WERI-Rb-1 (cell line): Measurements from ENCODE around the gene STAT6.
"Not testable (repeated sequence)": the region's sequence is repeated elsewhere in the genome, so short reads cannot be mapped to it uniquely, and the experiment has no call there.

Experiments used
- DNase-seq: peaks from one replicate; pipeline ENCODE4 v3.0.0-alpha.2; 2020
- H3K27ac ChIP-seq: fragments of 250-450 bp; sonication (Bioruptor Pico); 2 replicates; pipeline ENCODE4 v1.5.1; 2020; ENCODE audit warnings: mild to moderate bottlenecking, moderate library complexity
- H3K27me3 ChIP-seq: fragments of 250-450 bp; sonication (Bioruptor Pico); 2 replicates; pipeline ENCODE4 v1.5.1; 2021; ENCODE audit warnings: mild to moderate bottlenecking, low read depth, moderate library complexity; ENCODE audit not compliant: insufficient read depth, severe bottlenecking
- H3K36me3 ChIP-seq: fragments of 250-450 bp; sonication (Bioruptor Pico); 2 replicates; pipeline ENCODE4 v1.5.1; 2020; ENCODE audit warnings: mild to moderate bottlenecking, moderate library complexity
- H3K4me3 ChIP-seq: 2 replicates; pipeline ENCODE4 v1.5.1; 2011; ENCODE audit warnings: low read depth, mild to moderate bottlenecking, control low read depth, low read length
- H3K9me3 ChIP-seq: fragments of 250-450 bp; sonication (Bioruptor Pico); 2 replicates; pipeline ENCODE4 v1.5.1; 2021; ENCODE audit warnings: mild to moderate bottlenecking, moderate library complexity; ENCODE audit not compliant: severe bottlenecking
- CTCF ChIP-seq: IDR thresholded peaks from 2 replicates; pipeline ENCODE4 v1.5.1; 2011; ENCODE audit warnings: low read depth, mild to moderate bottlenecking, control low read depth, inconsistent platforms, low read length

STAT6 gene

GRCh38 chr12:57057067-57057751, 54.0 kb downstream of the STAT6 start:
- peaks cover 51% of the 10 kb centered on the region for H3K36me3 ChIP-seq

GRCh38 chr12:57055824-57056223, 55.3 kb downstream of the STAT6 start:
- Histone ChIP-seq H3K4me3 (no peak overlapping the region), H3K36me3 (peaks cover 42% of the 10 kb centered on the region), H3K27me3 (no peaks in the 10 kb centered on the region), H3K9me3 (no peaks in the 10 kb centered on the region), H3K27ac (no peak overlapping the region)
- no peak for DNase-seq
- no peak for TF ChIP-seq CTCF

More at GRCh38 chr12:57057067-57057751, 54.0 kb downstream of the STAT6 start:
- no peaks in the 10 kb centered on the region for H3K27me3 ChIP-seq
- H3K27ac ChIP-seq: no peak overlapping the region
- no peak overlapping the region for H3K4me3 ChIP-seq
- no peak for TF ChIP-seq CTCF
- no peaks in the 10 kb centered on the region for H3K9me3 ChIP-seq
- DNase-seq: no peak

GRCh38 chr12:57053901-57054300, 57.3 kb downstream of the STAT6 start:
- not testable (repeated sequence) for H3K4me3 ChIP-seq, DNase-seq, H3K27me3 ChIP-seq, H3K27ac ChIP-seq, H3K9me3 ChIP-seq
- peaks cover 24% of the 10 kb centered on the region for H3K36me3 ChIP-seq

GRCh38 chr12:57053146-57053545, 58.0 kb downstream of the STAT6 start:
- peaks cover 16% of the 10 kb centered on the region for H3K36me3 ChIP-seq
- H3K27ac ChIP-seq, H3K9me3 ChIP-seq, DNase-seq, H3K27me3 ChIP-seq, H3K4me3 ChIP-seq: not testable (repeated sequence)

DNA sequence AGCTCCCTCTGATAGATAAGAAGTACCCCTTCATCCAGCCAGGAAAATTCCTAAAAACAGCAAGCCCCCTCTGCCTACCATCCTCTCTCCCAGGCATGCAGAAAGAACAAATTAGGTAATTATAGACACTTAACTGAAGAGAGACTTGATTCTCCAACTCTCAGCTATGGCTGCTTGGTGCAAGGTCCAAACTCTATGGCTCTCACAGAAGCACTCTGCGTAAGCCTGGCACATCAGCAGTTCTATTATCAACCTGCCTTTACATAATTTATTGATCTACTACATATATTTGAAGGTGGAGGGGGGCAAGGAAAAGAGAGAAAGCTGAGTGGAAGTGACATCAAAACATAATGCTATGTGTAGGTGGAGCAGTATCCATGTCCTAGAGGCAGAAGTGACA, 60.2 kb downstream of the STAT6 start:
- Histone ChIP-seq H3K9me3 (no peaks in the 10 kb centered on the region), H3K27ac (no peak overlapping the region), H3K4me3 (no peak overlapping the region), H3K27me3 (no peaks in the 10 kb centered on the region), H3K36me3 (0 out of 2 replicates have a peak, but pooled peaks cover 4% of the 10 kb centered on the region)
- no peak for DNase-seq
- no peak for TF ChIP-seq CTCF

GRCh38 chr12:57049890-57050289, 61.3 kb downstream of the STAT6 start, which contains the start of gene MYO1A:
TSS of gene MYO1A (minus strand) at chr12:57050129. CDS start at chr12:57048323, 1,806 bp downstream.
- no peak within 1 kb of the TSS for H3K27ac ChIP-seq
- no peaks in the 10 kb centered on the region for H3K9me3 ChIP-seq
- no peak within 1 kb of the TSS for H3K4me3 ChIP-seq
- H3K36me3 ChIP-seq: no peaks in the 10 kb centered on the region
- H3K27me3 ChIP-seq: no peaks in the 10 kb centered on the region
- no peak for TF ChIP-seq CTCF
- no peak for DNase-seq

DNA sequence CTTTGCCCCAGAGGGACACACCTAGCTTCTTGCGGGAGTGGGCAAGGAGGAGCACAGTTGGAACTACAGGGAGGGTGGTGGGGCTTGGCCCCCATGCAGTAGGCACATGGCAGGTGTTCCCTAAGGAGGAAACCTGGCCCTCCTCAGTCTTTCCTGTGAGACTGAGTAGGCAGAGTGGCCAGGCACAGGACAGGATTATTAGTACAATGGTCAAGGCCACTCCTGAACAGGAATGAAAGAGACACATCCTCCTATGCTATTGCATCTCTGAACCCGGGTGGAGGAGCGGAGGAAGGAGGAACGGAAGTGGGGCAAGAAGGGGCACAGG, 62.1 kb downstream of the STAT6 start:
- H3K27me3 ChIP-seq: no peaks in the 10 kb centered on the region
- no peaks in the 10 kb centered on the region for H3K36me3 ChIP-seq
- no peak overlapping the region for H3K27ac ChIP-seq
- no peak for TF ChIP-seq CTCF
- no peak for DNase-seq
- no peak overlapping the region for H3K4me3 ChIP-seq
- H3K9me3 ChIP-seq: no peaks in the 10 kb centered on the region
